Testis (tissue), 3 donors: ENCODE results near the gene ILKAP. TPM values are rescaled to one million over a fixed set of nuclear protein-coding genes. Genes with fewer than 3 reads are reported as not detected.

Source experiments
- DNase-seq: peaks from one replicate; pipeline ENCODE4 v3.0.0-alpha.2; 2019
- H3K27ac ChIP-seq, 2 donors: fragments of 200-600 bp; sonication (generic); one replicate each; pipeline ENCODE4 v1.5.1; 2019
- H3K27me3 ChIP-seq: fragments of 200-600 bp; sonication (generic); one replicate; pipeline ENCODE4 v1.5.1; 2019
- H3K36me3 ChIP-seq: fragments of 200-600 bp; sonication (generic); one replicate; pipeline ENCODE4 v1.5.1; 2017; ENCODE audit warnings: low read depth; ENCODE audit errors: missing control alignments
- H3K4me1 ChIP-seq: fragments of 200-600 bp; sonication (generic); one replicate; pipeline ENCODE4 v1.5.1; 2019
- H3K4me3 ChIP-seq, 2 donors: fragments of 200-600 bp; sonication (generic); one replicate each; pipeline ENCODE4 v1.5.1; 2017 to 2019
- H3K9me3 ChIP-seq: fragments of 200-600 bp; sonication (generic); one replicate; pipeline ENCODE4 v1.5.1; 2017
- CTCF ChIP-seq, 3 experiments: fragments of 450-650 bp in 2 of 3; fragments of 200-600 bp in 1 of 3; sonication (generic) in 1 of 3; IDR thresholded peaks; one replicate each; pipeline ENCODE4 v1.5.1; 2016 to 2019; ENCODE audit warnings: antibody characterized with exemption in 3 of 3, mild to moderate bottlenecking in 2 of 3, moderate library complexity in 1 of 3
- POLR2A ChIP-seq: fragments of 450-650 bp; IDR thresholded peaks from one replicate; pipeline ENCODE4 v1.6.1; 2017; ENCODE audit warnings: antibody characterized with exemption, mild to moderate bottlenecking, moderate library complexity
- WGBS, 2 donors: methylation state at CpG; one replicate each; pipeline ENCODE4 v1.1.5; 2018; 5-methylcytosine and 5-hydroxymethylcytosine counted together
- intact Hi-C: fragments of 100-400 bp; cut with DNase I; formaldehyde crosslinking; loops from one replicate; pipeline ENCODE4 v1.15.1; 2023; ENCODE audit warnings: low total_unique reads
- polyA plus RNA-seq: library from polyadenylated mRNA; stranded (reverse); fragments of 350-450 nt; fragmentation: Illumina TruSeq; extraction: RNeasy Lipid Tissue Mini Kit (QIAGEN cat#74804); gene quantifications from one replicate; pipeline ENCODE4 v1.2.3, GENCODE V29; 2014; ENCODE audit warnings: low read depth, low replicate concordance; ENCODE audit not compliant: insufficient read depth
- total RNA-seq, 2 donors: library from RNA; depleted of rRNA; stranded (reverse); fragments of >200 nt; gene quantifications; one replicate each; pipeline ENCODE4 v1.2.3, GENCODE V29; 2016

The ILKAP gene
- total and polyA plus RNA-seq, 3 donors from 2014 or later = 44.8 to 65.3 (median 59.8) TPM

DNA sequence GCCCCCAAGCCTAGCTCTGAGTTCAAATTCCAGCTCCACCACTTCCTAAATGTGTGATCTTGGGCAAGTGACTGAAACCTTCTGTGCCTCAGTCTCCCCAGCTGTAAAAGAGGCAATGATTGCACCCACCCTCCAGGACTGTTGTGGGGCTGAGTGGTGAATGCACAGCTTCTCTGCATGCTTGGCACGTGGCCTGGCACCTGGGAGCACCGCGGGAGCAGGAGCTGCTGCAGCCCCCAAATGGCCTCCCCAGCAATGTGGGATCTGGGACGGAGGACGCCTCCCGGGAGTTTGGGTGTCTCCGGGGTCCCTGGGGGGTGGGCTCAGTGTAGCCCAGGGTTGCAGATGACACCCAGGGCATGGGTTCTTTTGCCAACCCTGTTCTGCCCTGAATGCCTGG lies 63.5 kb downstream of the ILKAP start:
- Histone ChIP-seq H3K27me3 (no peaks in the 10 kb centered on the region), H3K36me3 (no peaks in the 10 kb centered on the region), H3K27ac (no peak overlapping the region), H3K4me3 (no peak overlapping the region), H3K9me3 (no peaks in the 10 kb centered on the region), H3K4me1 (no peaks in the 10 kb centered on the region)
- intact Hi-C loops = no loop called here
- 89% methylated on average over 7 of the region's 7 CpGs; no CpG with 5 or more reads in 1 of the 2 donors for WGBS, 2 donors
- DNase-seq = no peak
- TF ChIP-seq CTCF (IDR thresholded peaks at IDR 0.05) = no peak
- no peak for TF ChIP-seq POLR2A

- Histone ChIP-seq H3K4me3 (no peak overlapping the region), H3K9me3 (no peaks in the 10 kb centered on the region), H3K27ac (no peak overlapping the region), H3K36me3 (no peaks in the 10 kb centered on the region), H3K4me1 (no peaks in the 10 kb centered on the region), H3K27me3 (no peaks in the 10 kb centered on the region)
- DNase-seq = no peak
- intact Hi-C loops = no loop called here
- TF ChIP-seq POLR2A = no peak
- peak in 1 of 3 experiments; percentile 48 for TF ChIP-seq CTCF (IDR thresholded peaks at IDR 0.05)
- 69 to 92% methylated on average over 11 to 39 of the region's 56 CpGs for WGBS, 2 donors
Observed at GRCh38 chr2:238139196-238140039, 64.1 kb downstream of the ILKAP start.

GRCh38 chr2:238138331-238139195 lies 64.9 kb downstream of the ILKAP start, which contains the start of gene KLHL30:
KLHL30 (plus strand) TSS chr2:238138668; CDS start chr2:238140755, 2,087 bp downstream.
- H3K4me3 ChIP-seq = no peak within 1 kb of the TSS
- no peaks in the 10 kb centered on the region for H3K4me1 ChIP-seq
- H3K9me3 ChIP-seq = no peaks in the 10 kb centered on the region
- no peaks in the 10 kb centered on the region for H3K36me3 ChIP-seq
- WGBS, 2 donors = 75 to 80% methylated on average over 7 to 22 of the region's 22 CpGs
- intact Hi-C loops = no loop called here
- no peaks in the 10 kb centered on the region for H3K27me3 ChIP-seq
- DNase-seq = no peak
- TF ChIP-seq POLR2A = no peak
- no peak for TF ChIP-seq CTCF (IDR thresholded peaks at IDR 0.05)
- H3K27ac ChIP-seq = no peak within 1 kb of the TSS

- no peak overlapping the region for H3K4me3 ChIP-seq
- intact Hi-C loops = no loop called here
- H3K27ac ChIP-seq = no peak overlapping the region
- no peaks in the 10 kb centered on the region for H3K36me3 ChIP-seq
- no peaks in the 10 kb centered on the region for H3K27me3 ChIP-seq
- TF ChIP-seq POLR2A (no peak), CTCF (IDR thresholded peaks at IDR 0.05) (no peak)
- 92 to 95% methylated on average over 4 to 13 of the region's 13 CpGs for whole genome bisulfite sequencing, 2 donors
- no peak for DNase-seq
- H3K4me1 ChIP-seq = no peaks in the 10 kb centered on the region
- no peaks in the 10 kb centered on the region for H3K9me3 ChIP-seq
Observed at GRCh38 chr2:238137885-238138284, 65.6 kb downstream of the ILKAP start.
